Suprapubic skin (tissue), 4 donors: ENCODE results near the gene TNK2.

Experiments
- POLR2A ChIP-seq, 2 donors: fragments of 450-650 bp; IDR thresholded peaks; one replicate each; pipeline ENCODE4 v1.6.1; 2017; ENCODE audit warnings: antibody characterized with exemption in 2 of 2, mild to moderate bottlenecking in 2 of 2, moderate library complexity in 2 of 2
- POLR2AphosphoS5 ChIP-seq, 3 donors: sonication (generic); formaldehyde crosslinking; IDR thresholded peaks; one replicate each; pipeline ENCODE4 v1.6.1; 2017; ENCODE audit warnings: antibody characterized with exemption in 3 of 3
- TF ChIP-seq, protein P1 (sequence below), 2 donors: fragments of 200-600 bp in 1 of 2; fragments of 450-650 bp in 1 of 2; sonication (generic) in 1 of 2; IDR thresholded peaks; one replicate each; pipeline ENCODE4 v1.5.1; 2016 to 2019; ENCODE audit warnings: antibody characterized with exemption in 2 of 2, mild to moderate bottlenecking in 1 of 2, moderate library complexity in 1 of 2

DNA sequence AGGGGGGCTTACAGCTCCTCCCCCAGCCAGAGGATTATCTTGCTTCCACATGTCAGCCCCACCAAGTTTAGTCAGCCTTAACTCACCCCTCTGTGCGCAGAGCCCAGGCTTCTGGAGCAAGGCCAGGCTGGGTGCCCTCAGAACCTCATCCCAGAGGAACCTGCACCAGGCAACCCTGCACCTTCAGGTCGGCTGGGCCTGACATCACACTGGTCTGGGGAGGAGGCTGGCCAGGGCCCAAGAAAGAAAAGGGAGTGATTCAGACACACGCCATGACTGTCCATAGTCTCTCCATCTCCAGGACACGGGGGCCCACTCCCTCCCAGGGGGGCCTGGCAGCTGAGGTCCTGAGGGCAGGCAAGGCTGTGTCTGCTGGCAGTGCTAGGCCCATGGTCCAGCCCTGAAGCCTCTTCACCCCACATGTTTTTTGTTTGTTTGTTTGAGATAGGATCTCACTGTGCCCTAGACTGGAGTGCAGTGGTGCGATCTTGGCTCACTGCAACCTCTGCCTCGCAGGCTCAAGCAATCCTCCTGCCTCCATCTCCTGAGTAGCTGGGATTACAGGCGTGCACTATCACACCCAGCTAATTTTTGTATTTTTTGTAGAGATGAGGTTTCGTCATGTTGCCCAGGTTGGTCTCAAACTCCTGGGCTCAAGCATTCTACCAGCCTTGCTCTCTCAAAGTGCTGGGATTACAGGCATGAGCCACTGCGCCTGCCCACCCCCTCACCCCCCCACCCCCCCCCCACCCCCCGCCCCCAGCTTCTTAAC, 11.1 kb downstream of the TNK2 start:
- TF ChIP-seq, protein P1, sequence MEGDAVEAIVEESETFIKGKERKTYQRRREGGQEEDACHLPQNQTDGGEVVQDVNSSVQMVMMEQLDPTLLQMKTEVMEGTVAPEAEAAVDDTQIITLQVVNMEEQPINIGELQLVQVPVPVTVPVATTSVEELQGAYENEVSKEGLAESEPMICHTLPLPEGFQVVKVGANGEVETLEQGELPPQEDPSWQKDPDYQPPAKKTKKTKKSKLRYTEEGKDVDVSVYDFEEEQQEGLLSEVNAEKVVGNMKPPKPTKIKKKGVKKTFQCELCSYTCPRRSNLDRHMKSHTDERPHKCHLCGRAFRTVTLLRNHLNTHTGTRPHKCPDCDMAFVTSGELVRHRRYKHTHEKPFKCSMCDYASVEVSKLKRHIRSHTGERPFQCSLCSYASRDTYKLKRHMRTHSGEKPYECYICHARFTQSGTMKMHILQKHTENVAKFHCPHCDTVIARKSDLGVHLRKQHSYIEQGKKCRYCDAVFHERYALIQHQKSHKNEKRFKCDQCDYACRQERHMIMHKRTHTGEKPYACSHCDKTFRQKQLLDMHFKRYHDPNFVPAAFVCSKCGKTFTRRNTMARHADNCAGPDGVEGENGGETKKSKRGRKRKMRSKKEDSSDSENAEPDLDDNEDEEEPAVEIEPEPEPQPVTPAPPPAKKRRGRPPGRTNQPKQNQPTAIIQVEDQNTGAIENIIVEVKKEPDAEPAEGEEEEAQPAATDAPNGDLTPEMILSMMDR (IDR thresholded peaks at IDR 0.05) = no peak
- TF ChIP-seq POLR2A (IDR thresholded peaks at IDR 0.05) = no peak
- no peak for TF ChIP-seq POLR2AphosphoS5 (IDR thresholded peaks at IDR 0.05)
